HG03064 (cell line): ENCODE measurements around the gene BARD1.
"Not testable (repeated sequence)": the region's sequence is repeated elsewhere in the genome, so short reads cannot be mapped to it uniquely, and the experiment has no call there.

Source experiments
- ATAC-seq: cut with Tn5 transposase; IDR thresholded peaks from one replicate; pipeline ENCODE4 v1.9.1; 2021; ENCODE audit warnings: low read depth; ENCODE audit not compliant: unreplicated experiment

Gene BARD1

DNA sequence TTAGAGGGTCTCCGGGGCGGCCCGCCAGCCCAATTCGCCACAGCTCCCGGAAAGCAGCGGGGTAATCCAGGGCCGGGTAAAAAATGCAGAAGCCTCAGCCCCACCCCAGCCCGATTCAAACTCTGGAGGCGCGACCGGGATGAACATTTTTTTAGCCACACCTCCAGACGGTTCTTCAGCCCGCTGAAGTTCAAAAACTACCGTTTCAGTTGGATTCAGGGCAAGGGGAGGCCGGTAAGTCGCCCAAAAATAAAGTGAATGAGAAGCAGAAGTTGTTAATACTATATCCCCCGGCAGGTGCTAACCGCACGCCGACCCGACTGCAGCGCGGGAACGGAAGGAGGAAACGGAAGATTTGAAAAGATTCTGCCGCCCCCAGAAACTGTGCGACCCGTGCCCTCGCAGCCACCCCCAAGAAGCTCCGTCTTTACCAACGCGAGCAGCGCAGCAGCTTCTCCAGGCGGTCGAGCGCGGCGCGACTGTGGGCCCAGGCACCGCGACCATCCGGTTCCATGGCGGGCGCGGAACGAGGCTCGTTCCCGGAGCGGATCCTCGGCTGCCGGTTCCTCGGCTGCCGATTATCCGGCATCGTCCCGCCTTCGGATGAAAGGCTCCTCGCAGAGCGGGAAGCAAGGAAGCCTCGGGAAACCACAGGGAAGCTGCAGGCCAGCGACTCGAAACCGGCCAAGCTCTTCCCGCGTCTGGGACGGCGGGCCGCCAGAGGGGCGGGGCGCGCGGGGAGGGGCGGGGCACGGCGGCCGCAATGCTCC, at the start of gene BARD1:
Gene BARD1 (minus strand): TSS at position 703 of the 770 bp plus-strand sequence. CDS start 114 bp downstream, at position 589.
- ATAC-seq, result peak; percentile 28

- ATAC-seq, result no peak
Measured at GRCh38 chr2:214856137-214856536, 46.7 kb upstream of the BARD1 start.

- no peak for ATAC-seq
Measured at GRCh38 chr2:214853906-214854305, 44.4 kb upstream of the BARD1 start.

- ATAC-seq, result no peak
Measured at GRCh38 chr2:214843823-214844222, 34.3 kb upstream of the BARD1 start.

- ATAC-seq, result peak; percentile 71
Measured at GRCh38 chr2:214839464-214839863, 30.0 kb upstream of the BARD1 start.

- no peak for ATAC-seq
Measured at GRCh38 chr2:214837466-214837865, 28.0 kb upstream of the BARD1 start.

DNA sequence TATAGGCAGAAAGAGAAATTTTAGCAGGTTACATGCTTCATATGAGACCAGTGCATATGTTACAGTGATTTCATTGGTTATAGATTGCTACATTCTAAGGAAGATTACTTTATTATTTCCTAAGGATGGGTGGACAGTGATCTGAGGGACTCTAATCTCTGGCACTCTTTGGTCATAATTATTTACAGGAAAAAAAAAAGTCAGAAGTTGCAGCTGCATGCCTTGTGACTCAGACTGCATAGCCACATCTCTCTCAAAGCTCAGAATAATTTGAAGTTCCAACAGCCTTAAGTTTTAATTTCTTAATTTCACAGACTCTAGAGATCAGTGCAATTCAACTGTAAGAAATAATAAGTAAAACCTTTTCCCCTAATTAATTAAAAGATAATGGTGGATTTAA, 27.1 kb upstream of the BARD1 start:
- no peak for ATAC-seq

GRCh38 chr2:214830794-214831346, 21.4 kb upstream of the BARD1 start:
- peak; percentile 59 for ATAC-seq

GRCh38 chr2:214816008-214816533, 6.6 kb upstream of the BARD1 start:
- no peak for ATAC-seq

DNA sequence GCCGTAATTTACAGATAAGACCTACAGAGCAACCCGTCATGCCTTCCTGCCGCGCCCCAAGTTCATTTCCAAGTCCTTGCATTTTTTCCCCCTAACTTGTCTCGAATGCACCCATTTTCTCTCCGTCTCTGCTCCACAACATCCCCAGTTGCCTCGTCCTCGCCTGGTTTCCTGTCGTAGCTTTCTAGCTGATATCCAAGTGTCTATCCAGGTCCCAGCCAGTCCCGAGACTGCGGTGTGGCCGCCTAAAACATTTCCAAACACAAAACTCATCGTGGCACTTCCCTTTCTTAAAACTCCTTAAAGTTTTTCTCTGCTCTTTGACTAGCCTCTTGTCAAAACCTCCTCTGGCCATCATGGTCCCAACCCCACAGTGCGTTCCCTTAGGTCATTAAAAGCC, 1.2 kb upstream of the BARD1 start:
- ATAC-seq, result no peak

DNA sequence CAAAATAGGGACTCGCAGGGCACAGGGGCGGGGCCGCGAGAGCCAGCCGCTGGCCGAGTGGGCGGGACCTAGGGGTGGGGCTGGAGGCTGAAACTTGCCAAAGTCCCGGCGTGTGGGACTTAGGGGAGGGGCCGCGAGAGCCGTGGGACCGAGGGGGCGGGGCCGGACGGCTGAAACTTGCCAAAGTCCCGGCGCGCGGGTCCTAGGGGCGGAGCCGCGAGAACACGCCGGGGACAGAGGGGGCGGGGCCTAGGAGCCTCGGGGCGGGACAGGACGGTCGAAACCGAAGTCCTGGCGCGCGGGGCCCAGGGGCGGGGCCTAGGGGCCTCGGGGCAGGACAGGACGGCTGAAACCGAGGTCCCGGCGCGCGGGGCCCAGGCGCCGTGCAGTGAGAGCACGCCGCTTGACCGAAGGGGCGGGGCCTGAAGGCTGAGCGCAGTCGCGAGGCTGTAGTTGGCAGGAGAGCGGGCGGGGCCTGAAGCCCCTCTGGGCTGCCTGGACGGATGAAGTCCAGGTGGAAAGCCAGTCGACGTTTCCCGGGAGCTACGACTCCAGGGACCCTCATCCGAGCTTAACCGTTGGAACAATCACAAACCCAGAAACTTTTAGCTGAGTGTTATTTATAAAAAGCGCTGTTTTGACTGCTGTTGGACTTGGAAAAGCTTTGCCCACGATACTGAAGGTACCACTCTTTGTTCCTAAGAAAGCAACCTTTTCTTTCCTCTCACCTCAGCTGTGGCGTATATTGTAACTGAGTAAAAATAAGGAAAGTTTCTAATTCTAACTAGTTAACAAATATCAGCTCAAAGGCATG, 475 bp upstream of the BARD1 start:
- peak; percentile 85 for ATAC-seq

DNA sequence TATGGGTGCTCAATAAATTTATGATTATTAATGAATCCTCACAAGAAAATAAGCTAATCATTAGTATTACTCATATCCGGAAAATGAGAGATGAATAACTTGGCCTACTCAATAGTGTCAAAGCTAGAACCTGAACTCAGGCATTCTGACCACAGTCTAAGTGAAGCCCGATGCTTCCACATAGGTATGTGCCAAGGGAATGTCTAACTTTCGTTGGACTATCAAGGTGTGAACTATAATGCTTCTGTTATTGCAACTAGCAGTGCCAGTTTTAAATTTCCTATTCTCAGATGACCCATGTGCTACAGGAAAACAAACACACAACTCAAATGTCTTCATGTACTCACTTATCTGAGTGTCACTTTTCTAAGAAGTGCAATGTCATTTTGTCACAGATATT, 1.8 kb downstream of the BARD1 start:
- ATAC-seq, result no peak

- ATAC-seq, result no peak
Measured at GRCh38 chr2:214801768-214802397, 7.6 kb downstream of the BARD1 start.

DNA sequence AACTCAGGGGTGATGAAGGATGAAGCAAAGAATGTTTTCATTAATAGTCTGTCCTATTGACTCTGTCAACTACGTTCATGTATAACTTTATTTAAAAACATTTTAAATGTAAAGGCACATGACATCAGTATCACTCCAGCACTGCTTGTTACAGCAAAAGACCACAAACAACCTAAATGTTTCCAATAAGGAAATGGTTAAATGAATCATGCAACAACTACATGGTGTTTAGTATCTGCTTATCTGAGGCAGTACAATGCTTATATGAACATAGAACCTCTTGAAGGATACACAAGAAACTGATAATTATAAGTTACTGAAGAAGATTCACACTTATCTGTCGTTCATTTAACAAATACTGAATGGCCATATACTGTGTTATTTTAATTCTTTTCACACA, 8.4 kb downstream of the BARD1 start:
- ATAC-seq, result no peak

DNA sequence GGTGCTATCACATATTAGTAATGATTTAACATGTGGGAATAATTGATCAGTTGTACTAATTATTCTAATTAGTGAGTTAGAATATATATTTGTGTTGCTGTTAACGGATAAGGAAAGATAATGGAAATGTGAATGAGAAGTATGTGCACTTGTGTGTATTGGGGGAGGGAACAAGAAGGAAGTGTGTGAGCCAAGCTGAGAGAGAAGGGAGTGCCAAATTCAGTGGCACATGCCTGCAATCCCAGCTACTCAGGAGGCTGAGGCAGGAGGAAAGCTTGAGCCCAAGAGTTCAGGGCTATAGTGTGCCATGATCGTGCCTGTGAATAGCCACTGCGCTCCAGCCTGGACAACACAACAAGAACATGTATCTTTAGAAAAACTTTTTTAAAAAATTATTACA, 9.3 kb downstream of the BARD1 start:
- no peak for ATAC-seq

DNA sequence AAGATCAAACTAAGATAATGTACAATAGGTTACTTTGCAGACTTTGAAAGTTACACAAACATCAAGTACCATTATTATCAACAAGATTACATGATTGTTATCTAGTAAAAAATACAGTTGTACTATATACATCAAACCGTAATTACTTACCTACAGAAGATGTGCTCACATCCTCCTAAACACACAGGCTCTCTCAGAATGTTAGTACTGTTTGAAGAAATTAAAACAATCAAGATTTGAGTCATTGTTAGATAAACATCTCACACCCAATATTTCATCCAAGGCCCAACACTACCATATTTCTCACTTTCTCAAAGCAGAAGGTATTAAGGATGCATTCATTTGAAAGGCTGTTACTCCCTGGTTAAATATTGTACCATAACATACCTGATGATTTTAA, 12.6 kb downstream of the BARD1 start:
- no peak for ATAC-seq

DNA sequence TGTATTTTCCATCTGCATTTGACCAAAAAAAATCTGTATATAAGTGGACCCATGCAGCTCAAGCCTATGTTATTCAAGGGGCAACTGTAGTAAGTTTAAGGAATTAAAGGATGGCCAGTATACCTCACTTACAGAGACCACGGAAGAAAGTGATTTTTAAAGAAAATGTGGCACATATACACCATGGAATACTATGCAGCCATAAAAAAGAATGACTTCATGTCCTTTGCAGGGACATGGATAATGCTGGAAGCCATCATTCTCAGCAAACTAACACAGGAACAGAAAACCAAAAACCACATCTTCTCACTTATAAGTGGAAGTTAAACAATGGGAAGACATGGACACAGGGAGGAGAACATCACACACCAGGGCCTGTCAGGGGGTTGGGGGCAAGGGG, 26.3 kb downstream of the BARD1 start:
- ATAC-seq, result not testable (repeated sequence)

DNA sequence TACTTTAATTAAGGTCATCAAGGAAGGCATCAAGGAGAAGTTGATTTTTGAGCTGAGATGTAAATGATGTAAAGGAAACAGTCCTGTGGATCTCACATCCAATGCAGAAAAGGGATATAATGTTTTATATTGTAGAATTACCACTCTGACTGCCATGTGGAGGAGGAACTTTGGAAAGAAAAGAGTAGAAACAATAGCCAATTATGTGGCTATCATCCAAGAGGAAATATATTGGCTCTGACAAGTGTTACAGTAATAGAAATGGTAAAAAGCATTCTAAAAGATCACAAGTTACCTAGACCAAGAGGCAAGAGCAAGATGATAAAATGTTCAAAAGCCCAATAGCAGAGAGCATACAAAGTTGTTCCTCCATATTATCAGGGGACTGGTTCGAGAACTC, 26.8 kb downstream of the BARD1 start:
- no peak for ATAC-seq

DNA sequence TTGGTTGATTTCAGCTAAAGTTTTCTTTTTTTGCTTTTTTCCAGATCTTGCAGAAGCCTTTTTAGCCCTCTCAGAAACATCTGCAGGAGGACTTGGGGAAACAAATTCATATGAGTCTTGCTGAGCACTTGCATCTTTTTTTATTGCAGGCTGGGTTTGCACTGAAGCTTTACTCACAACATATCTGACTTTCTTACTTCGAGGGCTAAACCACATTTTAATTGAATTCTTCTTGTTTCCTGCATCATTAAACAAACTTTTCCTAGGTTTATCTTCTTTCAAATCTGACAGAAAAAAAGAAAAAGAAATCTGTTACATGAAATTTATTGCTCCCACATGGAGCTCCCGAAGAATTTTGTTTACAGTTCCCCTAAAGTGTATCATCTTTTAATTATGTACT, 28.3 kb downstream of the BARD1 start:
- no peak for ATAC-seq

GRCh38 chr2:214775971-214776370, 33.5 kb downstream of the BARD1 start:
- no peak for ATAC-seq

- no peak for ATAC-seq
Measured at GRCh38 chr2:214774108-214774507, 35.4 kb downstream of the BARD1 start.
